SH-SY5Y (cell line): Measurements from ENCODE around the gene IPO4.

ENCODE experiments used
- GATA2 ChIP-seq: IDR thresholded peaks from 2 replicates; pipeline ENCODE4 v1.6.1; 2011; ENCODE audit warnings: mild to moderate bottlenecking, low read depth, low read length
- GATA3 ChIP-seq: IDR thresholded peaks from 2 replicates; pipeline ENCODE4 v1.6.1; 2011; ENCODE audit warnings: low read depth, mild to moderate bottlenecking, low read length, moderate library complexity

The IPO4 gene

DNA sequence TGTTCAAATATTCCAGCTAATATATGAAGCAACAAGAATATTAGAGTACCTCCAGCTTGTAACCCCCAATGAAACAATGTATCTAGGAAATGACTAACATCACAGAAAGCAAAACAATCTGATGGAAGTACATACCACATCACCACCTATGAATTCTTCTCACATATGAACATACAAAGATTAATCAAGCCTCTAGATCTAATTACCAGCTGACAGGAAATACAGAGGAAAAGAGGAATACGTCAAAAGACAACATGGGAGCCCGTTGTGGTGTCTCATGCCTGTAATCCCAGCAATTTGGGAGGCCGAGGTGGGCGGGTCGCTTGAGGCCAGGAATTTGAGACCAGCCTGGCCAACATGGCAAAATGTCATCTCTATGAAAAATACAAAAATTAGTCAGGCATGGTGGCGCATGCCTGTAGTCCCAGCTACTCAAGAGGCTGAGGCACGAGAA lies 36.0 kb upstream of the IPO4 start:
- no peak for TF ChIP-seq GATA2
- no peak for TF ChIP-seq GATA3

DNA sequence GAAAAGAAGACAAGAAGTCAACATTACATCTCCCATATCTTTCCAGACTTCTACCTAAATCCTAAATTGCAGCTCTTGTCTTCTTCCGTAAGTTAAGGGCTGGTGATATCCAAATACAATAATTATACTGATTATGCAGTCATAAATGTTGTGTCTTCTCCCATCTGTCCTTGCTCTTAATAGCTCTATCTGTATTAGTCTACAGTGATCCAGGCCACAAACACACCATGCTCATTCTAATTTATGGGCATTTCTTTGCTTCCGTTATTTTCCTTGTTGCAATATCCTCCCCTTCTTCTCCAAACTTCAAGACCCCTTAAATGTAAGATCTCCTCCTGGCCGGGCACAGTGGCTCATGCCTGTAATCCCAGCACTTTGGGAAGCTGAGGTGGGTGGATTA lies 30.9 kb upstream of the IPO4 start:
- TF ChIP-seq GATA2 (no peak), GATA3 (no peak)

DNA sequence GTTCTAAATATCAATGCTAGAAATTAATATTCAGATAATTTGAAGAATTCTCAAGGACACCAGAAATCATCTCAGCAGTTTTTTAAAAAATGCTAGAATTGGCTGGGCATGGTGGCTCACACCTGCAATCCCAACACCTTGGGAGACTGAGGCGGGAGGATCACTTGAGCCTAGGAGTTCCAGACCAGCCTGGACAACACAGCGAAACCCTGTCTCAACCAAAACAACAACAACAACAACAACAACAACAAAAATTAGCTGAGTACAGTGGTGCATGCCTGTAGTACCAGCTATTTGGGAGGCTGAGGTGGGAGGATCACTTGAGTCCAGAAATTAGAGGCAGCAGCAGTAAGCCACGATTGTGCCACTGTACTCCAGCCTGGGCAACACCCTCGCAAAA lies 30.5 kb upstream of the IPO4 start:
- TF ChIP-seq GATA3 = no peak
- TF ChIP-seq GATA2 = no peak

DNA sequence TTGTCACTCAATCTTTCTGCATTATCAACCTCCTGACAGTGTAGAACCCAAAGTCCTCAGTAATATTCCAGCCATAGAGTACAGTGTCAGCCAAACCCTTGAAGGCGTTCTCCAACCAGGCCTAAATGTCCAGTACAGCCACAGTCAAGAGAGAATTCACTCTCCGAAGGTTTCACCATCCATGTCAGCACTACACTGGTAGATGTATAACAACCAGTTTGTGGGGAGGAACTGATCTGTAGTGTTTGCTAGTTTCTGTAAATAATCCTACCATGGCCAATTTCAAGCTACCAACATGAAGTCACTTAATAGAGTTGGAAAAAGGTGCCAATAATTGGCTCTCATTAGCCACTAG lies 27.7 kb upstream of the IPO4 start:
- TF ChIP-seq GATA2 (no peak), GATA3 (no peak)

DNA sequence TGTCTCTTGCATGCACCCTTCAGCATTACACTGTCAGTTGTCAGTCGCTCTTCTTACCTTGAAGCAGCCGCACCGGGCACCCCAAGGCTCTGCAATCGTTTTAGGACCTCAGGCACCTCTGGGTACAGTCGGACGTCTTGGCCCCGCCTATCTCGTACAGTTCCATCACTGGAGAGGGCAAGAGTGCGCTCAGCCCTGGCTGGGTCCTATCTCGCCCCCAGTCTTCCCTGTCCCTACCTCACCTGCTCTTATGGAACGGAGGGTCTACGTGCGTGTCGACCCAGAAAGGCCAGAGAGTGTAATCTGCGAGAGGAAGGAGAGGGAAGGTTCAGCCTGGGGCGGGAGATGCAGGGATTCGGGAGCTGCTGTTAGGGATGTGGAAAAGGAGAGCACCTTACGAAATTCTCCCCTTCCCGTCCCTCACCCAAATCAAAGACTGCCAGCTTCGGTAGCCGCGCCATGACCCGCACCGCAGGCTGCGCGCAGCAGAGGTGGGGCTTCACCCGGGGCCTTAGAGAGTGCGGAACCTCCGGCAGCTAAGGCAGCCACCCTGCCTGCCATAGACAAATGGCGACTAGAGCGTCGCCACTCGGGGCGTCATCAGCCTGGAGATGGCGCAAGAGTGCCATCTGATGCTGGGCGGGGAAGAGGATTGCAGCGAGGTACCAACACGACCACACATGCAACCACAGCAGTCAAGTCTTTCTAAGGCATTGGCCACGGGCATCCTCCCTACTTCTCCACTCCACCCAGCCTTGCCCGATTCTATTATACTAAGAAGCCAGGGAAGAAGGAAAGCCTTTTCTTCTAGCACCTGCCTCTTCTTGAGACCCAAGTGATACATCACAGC lies 27.1 kb upstream of the IPO4 start, which contains the start of gene MDP1:
MDP1 (minus strand) TSS at position 572 of the 850 bp plus-strand sequence; CDS start at position 461, 111 bp downstream.
- no peak for TF ChIP-seq GATA2
- TF ChIP-seq GATA3 = no peak

DNA sequence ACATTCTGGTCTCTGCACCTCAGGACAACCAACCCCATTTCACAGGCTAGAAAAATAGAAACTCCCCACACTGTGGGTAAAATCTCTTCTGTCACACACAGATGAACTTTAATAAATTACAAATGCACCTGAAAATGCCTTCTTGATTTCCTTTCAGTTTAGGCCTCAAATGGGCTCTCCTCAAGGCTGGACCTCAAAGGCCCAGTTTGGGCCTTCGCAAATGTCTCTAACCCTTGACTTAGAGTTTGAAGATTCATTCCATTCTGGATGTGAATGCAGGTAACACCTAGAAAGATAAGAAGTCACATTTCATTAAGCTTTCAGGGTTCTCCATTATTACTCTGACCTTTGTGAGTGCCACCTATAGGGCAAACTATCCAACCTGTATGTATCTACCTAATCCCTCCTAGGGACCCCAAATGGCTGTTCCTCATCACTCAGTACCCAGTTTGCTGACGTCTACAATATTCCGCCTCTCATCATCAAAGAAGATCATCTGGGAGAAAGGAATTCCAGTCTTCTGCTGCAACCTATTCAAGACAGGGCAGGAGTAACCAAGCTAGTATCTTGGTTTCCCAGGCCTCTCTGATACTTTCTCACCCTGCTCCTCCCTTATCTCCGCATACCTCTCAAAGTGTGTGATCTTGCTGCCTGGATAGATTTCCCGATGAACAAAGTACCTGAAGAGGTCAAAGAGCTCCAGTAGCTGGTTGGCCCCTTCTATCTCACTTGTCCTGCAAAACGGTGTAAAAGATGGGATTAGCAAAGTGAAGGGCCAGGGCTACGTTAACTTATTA lies 25.4 kb upstream of the IPO4 start:
- TF ChIP-seq GATA3 = no peak
- TF ChIP-seq GATA2 = no peak

DNA sequence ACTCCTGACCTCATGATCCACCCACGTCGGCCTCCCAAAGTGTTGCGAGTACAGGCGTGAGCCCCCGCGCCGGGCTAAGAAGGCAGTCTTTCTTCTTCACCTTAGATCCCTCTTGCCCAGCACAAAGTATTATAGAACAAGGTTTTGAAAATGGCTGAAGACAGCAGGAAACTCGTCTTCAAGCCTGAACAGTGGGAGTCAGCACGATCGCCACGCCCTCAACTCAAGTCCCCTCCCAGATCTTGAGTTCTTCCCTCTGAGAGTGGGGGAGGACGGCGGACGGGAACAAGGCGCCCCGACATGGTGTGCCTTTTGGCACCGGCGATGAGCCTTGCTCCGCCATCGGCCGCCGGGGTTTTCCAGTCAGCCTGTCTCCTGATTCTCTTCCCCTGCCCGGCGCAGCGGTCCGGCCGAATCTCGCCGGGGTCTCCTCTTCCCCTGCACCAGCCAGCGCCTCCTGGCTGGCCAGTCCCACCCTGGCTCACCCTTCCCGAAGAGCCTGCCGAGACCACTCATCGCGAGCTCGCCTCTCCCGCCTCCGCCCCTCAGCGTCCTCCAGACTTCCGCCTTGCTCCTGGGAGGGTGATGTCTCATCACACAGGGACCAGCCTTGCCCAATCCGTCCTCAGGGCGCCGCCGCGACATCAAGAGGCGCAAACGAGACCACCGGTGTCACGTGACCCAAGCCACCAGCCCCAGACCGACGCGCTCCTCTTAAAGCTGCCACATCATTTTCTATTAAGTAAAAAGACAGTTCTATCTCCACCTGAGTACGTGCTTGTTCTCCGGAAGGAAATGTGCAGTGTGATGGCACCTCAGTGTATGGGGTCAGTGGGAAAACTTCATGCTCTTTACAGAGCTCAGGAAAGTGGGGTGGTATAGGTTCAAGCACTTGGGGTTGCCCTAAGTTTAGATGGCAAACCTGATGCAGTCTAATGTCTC lies 24.6 kb upstream of the IPO4 start, which contains the start of gene CHMP4A:
CHMP4A (minus strand) TSS at position 565 of the 942 bp plus-strand sequence; CDS start at position 516, 49 bp downstream.
- no peak for TF ChIP-seq GATA3
- TF ChIP-seq GATA2 = no peak

DNA sequence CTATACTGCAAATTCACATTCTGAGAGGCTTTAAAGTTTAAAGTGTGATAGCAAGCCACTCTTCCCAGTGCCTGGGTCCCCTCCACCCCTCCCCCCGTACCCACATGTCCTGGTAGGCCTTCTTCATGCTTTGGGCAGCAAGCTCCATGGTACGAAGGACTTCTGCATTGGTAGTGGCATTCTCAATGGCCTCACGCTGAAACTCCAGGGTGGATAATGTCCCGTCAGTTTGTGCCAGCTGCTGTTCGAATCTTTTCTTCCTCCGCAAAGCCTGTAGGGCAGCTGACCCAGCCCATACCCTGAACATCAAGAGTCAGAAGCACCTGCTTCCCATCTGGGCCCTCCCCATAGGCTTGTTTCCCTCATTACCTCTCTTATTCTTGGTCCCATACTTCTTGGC lies 22.7 kb upstream of the IPO4 start:
- TF ChIP-seq GATA3 = no peak
- no peak for TF ChIP-seq GATA2

DNA sequence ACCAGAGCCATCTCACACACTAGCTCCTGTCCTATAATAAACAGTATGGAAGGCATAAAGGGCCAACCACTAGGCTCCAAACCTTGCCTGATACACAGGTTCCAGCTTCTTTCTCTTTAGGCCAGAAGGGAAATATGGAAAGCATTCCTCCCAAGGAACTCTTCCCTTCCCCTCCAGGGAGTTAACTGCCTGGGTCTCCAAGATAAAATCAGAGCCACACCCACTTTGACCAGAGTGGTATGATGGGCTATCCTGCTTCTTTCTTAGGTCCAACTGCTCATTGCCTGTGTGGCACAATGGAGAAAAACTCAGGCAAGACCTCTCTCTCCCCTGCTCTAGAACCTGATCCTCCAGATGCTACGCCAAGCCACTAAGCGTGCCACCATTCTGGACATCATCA lies 19.0 kb upstream of the IPO4 start:
- TF ChIP-seq GATA3 = no peak
- no peak for TF ChIP-seq GATA2

DNA sequence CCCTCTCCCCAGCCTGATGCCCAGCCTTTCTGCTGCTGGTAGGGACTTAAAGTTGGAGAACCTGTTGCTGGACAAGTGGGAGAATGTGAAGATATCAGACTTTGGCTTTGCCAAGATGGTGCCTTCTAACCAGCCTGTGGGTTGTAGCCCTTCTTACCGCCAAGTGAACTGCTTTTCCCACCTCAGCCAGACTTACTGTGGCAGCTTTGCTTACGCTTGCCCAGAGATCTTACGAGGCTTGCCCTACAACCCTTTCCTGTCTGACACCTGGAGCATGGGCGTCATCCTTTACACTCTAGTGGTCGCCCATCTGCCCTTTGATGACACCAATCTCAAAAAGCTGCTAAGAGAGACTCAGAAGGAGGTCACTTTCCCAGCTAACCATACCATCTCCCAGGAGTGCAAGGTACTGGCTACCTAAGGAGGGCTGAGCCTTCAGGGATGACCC lies 18.5 kb upstream of the IPO4 start:
- TF ChIP-seq GATA2 = no peak
- no peak for TF ChIP-seq GATA3

DNA sequence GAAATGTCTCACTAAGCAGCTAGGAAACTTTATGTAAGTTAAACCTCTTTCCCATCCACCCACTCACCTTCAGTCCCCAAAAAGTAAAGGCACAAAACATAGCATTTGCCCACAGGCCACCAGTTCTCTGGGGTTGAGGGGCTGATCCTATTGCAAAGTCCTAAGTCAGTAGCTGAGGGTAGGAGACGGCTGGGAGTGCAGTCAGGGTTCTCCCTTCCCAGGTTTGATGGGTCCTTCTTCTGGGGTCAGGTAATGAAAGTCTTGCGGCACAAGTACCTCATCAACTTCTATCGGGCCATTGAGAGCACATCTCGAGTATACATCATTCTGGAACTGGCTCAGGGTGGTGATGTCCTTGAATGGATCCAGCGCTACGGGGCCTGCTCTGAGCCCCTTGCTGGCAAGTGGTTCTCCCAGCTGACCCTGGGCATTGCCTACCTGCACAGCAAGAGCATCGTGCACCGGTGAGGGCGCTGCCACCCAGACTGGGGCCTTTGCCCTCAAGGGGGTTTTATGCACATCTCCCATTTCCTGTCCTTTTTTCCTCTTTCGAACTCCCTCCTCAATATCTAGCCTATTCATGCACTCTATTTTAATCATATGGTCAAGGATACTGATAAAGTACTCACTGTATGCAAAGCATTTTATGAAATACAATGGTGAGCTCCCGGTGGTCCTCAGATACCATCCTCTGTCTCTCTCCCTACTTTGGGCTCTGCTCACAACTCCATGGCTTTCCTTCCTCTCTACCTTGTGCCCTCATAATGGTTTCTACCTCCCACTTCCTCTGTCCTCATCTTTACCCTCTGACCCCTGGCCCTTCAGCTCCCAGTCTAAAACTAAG lies 17.9 kb upstream of the IPO4 start:
- TF ChIP-seq GATA2 = no peak
- no peak for TF ChIP-seq GATA3

DNA sequence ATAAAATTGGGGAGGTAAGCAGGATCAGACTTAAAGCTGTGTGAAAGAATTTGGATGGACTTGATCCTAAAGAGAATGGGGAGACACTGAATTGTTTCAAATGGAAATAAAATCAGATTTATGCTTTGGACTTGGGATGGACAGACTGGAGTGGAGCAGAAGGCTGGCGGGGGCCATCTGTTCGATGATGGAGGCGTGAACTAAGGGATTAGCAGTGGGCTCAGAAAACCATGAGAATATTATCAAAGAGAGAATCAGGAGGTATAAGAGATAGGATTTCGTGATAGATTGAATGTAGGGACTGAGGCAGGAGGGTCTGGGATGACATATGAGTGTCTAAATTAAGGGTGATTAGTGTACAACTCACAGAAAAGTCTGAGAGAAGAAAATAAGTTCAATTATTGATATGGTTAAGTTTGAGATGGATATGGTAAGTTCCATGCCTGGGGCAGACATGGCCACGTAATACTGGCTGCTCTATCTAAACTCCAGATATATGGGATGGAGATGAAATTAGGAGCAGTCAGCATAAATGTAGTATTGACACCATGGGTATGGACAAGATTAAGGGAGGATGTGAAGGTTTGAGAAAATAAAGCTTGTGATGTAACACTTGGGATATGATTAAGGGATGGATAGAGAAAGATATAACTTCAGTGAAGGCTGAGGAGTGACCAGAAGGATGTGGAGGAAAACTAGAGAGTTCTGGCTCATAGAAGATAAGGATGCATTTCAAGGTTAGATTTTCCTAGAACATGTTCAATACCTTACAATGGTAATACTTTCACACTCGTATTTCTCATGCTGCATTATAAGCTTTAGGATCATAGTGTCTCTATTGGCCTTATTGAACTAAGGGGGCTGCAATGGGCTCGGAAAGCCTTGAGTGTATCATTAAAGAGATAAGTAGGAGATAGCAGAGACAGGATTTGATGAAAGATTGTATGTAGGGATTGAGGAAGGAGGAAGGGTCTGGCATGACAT lies 15.8 kb upstream of the IPO4 start:
- TF ChIP-seq GATA3 = no peak
- TF ChIP-seq GATA2 = no peak

DNA sequence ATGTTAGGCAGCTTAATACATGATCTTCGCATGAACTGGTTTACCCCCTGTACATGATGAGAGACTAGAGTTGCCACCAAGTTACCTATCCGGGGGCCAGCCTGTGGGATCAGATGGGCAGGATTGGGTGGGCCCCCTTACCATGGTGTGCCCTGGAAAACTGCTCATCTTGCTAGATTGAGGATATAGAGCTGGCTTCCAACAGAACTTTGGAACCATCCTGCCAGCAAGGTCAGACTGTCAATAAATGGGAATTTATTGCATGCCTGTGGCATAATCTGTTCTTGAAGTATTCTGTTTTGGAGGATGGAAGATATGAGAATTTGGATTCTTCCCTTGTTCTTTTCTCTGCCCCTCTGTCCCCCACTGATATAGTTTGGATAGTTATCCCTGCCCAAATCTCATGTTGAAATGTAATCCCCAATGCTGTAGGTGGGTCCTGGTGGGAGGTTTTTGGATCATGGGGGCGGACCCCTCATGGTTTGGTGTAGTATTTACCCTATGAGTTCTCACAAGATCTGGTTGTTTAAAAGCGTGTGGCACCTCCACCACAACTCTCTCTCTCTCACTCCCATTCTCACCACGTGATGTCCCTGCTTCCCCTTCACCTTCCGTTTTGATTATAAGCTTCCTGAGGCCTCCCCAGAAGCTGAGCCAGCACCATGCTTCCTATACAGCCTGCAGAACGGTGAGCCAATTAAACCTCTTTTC lies 10.4 kb upstream of the IPO4 start:
- no peak for TF ChIP-seq GATA2
- TF ChIP-seq GATA3 = no peak
